GM10847 (cell line): ENCODE results near the gene MGA.

Experiments used
- POLR2A ChIP-seq: IDR thresholded peaks from 2 replicates; pipeline ENCODE4 v1.6.1; 2011; ENCODE audit not compliant: insufficient read length; ENCODE audit errors: extremely low read depth

Gene MGA

GRCh38 chr15:41801850-41802455, 141.7 kb downstream of the MGA start:
- TF ChIP-seq POLR2A = no peak

GRCh38 chr15:41804361-41804760, 144.2 kb downstream of the MGA start:
- no peak for TF ChIP-seq POLR2A

DNA sequence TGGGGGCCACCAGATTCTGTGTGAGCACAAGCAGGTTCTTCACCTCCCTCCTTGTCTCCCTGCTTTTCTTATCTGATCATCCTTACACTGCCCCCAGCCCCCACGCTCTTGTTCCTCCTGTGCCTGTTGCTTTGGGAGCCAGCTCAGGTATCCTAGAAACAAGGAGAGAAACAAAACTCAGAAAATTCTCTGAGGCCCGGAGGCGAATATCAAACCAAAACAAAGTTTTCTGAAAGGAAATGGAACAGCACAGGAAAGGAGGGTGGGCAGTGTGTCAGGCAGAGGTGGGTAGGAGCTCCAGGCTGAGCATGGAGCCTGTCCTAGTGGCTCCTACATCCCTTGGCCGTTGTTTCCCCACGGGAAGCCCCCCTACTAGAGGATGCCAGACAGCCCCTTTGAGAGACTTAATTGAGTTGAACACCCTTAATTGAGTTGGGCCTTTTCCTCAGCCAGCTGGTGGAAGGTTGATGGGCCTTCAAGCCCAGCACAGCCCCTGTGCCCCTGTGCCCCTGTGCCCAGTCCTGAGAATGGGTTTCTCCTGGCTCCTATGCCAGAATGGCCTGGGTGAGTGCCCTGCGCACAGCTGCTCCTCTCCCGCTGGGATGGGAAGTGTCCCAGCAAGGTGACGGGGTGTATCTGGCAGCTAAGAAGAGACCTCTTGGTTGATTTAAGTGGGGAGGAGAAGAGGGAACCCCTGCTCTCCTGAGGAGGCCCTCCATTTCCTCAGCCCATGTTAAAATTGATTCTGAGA, 144.9 kb downstream of the MGA start:
- no peak for TF ChIP-seq POLR2A

DNA sequence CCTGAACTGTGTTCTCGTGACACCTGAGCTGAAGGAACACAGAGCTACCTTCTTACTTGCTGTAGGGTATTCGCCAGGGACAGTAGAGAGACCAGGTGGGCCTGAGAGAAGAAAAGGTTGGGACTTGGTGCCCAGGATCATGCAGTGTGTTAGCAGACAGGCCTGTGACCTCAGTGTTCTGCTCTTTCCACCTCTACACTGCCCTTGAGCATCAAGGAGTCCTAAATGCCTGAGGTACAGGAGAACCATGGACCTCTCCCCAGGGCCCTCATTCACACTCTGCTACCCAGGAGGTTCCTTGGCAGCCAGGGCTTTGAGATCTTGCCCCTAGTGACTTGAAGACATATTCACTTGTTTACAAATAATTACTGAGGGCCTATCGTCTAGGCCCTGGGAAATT, 145.5 kb downstream of the MGA start:
- no peak for TF ChIP-seq POLR2A

DNA sequence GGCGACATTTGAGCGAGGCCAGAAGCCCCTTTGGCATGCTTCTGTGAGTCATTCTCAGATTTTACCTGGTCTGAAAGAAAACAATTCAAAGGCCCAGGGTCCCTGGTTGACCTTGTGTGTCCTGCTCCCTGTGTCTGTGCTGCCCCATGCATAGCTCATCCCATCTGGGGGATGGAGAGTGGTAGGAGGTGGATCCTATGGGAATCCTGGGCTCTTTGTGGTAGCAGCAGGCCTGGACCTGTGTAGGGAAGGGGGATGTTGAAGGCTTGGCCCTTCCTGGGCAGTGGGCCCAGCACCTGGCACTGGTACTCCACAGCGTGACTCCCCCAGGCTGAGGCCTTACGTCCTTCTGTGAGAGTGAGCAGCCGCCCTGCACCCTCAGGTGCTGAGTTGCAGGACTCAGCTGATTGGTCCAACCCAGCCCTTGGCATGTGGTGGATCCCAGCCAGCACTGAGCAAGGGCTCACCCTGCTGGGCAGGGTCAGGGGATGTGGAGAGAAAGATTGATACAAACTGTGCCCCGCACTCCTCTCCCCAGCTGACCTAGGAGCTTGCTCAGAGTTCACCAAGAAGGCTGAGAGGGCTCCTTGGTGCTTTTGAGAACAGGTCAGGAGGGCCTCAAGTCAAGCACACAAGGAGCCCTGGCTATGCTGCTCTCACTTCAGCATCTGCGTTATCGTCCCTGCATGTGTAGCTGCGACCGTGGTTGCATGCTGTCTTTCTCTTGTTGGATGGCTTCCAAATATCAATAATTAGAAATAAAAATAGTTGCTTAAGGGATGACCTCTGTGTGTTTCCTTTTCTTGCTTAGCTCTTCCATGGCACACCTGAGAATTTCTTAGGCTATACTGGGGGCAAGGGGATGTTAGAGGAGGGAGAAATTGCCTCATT, 146.3 kb downstream of the MGA start:
- TF ChIP-seq POLR2A = no peak

DNA sequence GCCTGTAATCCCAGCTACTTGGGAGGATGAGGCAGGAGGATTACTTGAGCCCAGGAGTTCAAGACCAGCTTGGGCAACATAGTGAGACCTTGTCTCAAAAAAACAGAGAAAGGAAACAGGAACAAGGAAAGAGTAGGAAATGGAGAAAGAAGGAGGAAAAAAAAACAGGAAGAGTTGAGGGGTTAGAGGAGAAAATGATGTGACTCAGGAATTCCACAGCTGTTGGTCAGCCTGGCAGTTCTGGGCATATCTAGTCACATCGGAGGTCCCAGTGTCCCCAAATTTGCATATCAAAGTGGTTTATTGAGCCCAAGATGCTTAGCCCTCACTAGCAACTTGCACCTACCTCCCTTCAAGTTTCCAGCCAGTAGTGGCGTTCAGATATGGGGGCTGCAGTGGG, 148.9 kb downstream of the MGA start:
- TF ChIP-seq POLR2A = no peak

DNA sequence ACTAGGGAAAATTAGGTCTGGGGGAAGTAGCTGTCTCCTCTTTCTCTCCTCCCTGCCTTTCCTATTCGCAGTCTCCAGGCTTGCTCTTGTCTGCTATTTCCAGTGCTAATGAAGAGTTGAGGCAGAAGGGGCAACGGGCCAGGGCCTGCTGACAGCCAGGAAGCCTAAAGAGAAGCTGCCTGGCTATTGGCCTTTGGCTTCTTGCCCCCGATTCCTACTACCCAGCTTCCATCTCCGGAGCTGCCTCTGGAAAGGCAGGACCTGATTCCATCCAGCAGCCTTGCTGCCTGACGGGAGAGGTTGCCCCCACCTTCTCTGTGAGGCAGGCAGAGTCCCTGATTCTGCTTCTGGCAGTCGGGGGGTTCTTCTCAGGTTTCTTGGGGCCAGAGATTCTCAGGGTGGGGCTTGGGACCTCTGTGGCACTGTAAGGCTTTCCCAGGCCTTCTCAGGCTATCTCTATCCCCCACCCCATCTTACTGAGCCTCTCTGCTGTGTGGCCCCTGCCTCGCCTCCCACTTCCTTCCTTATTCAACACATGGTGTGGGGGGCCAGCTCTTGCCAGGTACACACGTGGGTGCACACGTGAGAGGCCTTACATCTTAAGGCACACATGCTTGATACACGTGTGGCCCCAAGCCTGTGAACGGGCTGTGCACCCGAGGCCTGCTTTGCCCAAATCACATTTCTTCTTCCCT, 149.5 kb downstream of the MGA start:
- TF ChIP-seq POLR2A = no peak

- no peak for TF ChIP-seq POLR2A
These were observed 150.6 kb downstream of the MGA start for GRCh38 chr15:41810651-41811431.

DNA sequence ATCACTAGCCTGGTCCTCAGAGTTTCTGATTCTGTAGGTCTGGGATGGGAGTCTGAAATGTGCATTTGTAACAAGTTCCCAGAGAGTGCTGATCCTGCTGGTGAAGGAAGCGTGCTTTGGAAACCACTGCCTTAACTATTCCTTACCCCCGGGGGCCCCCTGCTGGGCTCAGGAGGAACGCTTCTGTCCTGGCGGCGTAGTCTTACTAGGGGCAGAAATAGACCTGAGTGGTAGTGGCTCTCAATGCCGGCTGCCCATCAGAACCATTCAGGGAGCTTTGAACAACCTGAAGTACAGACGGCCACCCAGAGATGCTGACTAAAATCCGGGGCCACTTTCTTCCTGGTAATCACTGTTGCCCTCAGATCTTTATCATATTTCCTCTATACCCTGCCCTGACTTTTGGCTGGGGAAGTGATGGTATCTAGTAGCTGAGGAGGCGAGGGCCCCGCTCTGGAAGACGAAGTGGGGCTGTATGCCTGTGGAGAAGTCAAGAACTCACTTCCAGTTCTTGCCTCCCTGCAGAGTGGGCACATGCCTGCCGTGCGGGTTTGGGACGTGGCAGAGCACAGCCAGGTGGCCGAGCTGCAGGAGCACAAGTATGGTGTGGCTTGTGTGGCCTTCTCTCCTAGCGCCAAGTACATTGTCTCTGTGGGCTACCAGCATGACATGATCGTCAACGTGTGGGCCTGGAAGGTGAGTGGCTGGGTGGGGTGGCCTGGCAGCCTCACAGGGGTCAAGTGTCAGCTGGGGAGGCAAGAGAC, 151.4 kb downstream of the MGA start:
- no peak for TF ChIP-seq POLR2A

DNA sequence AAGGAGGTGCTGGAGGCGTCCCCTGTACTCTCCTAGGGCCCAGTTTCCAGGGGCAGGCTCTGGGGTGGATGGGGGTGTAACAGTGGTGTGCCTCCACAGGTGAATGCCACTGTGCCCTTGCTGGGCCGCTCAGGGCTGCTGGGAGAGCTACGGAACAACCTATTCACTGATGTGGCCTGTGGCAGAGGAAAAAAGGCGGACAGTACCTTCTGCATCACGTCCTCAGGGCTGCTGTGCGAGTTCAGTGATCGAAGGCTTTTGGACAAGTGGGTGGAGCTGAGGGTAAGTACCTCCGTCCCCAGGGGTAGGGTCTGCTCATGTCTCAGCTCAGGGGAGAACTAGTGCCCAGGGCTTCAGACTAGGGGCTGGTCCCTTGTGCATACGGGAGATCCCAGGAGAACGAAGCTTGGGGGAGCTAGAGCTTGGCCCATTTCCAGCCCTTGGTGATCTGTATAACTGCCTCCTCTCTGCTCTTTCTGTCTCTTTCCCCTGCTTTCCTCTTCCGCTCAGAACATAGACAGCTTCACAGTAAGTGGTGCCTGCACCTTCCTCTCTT, 152.7 kb downstream of the MGA start:
- no peak for TF ChIP-seq POLR2A

DNA sequence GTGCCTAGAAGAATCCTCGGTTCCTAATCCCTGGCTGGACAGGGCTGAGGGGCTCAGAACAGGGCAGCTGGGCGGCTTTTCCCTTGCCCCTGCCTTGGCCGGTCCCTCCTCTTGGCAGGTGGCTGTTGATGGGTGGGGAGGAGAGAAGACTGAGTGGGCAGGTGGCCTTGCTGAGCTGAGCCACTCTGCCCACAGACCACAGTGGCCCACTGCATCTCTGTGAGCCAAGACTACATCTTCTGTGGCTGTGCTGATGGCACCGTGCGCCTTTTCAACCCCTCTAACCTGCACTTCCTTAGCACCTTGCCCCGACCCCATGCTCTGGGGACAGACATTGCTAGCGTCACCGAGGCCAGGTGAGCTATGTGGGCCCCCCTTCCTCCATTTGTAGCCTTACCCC, 153.2 kb downstream of the MGA start:
- TF ChIP-seq POLR2A = no peak

GRCh38 chr15:41814534-41814933, 154.3 kb downstream of the MGA start:
- no peak for TF ChIP-seq POLR2A

DNA sequence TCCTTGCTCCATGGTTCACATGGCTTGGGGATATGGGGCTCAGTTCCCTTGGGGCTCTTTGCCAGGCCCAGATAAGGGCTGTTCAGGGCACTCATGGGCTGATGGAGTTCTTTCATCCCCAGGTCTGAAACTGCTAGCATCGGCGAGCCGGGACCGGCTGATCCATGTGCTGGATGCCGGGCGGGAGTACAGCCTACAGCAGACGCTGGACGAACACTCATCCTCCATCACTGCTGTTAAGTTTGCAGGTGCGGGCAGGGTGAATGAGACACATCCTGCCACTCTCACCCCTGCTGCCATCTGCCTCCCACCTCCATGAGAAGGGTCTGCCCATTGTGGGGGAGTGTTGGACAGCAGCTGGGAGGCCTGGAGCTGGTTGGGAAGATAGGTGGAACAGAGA, 156.6 kb downstream of the MGA start:
- TF ChIP-seq POLR2A = no peak

GRCh38 chr15:41817327-41817726, 157.1 kb downstream of the MGA start:
- TF ChIP-seq POLR2A = no peak

DNA sequence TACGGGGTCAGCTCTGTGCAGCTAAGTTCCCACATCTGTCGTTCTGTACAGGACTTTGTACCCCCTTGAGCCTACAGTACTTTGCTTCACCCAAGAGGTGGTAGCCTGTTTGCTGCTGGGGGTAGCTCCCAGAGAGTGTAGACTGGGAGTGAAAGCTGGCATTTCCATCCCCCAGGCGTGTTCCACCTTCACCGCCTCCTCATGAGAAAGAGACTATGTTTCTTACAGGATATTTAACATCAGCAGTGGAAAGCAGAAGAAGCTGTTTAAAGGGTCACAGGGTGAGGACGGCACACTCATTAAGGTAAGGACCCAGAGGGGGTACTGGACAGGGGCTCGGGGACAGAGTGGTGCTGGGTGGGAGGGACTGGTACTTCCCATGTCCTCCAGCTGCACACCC, 157.6 kb downstream of the MGA start:
- no peak for TF ChIP-seq POLR2A
